ENCODE data around the gene ADGRB3.
"Not testable (repeated sequence)": the region's sequence is repeated elsewhere in the genome, so short reads cannot be mapped to it uniquely, and the experiment has no call there.

ADGRB3 gene

GRCh38 chr6:68859233-68859632 lies 224.2 kb downstream of the ADGRB3 start:
- DNase-seq = no peak

DNA sequence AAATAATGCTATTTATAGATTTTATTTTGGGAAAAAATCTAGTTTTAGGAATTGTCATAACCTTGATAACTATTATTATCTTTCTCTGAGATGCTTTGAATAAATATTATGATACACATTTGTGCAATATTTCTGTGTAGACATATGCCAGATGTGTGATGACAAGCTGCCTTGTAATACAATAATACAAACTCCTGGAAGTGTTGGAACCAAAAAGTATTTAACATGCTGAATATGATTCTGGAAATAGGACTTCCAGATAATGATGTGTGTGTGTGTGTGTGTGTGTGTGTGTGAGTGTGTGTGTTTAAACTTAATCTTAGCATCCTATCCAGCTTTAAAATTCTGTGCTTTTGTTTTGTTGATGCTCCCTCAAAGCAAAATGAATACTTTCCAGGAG lies 233.6 kb downstream of the ADGRB3 start:
- DNase-seq = no peak

DNA sequence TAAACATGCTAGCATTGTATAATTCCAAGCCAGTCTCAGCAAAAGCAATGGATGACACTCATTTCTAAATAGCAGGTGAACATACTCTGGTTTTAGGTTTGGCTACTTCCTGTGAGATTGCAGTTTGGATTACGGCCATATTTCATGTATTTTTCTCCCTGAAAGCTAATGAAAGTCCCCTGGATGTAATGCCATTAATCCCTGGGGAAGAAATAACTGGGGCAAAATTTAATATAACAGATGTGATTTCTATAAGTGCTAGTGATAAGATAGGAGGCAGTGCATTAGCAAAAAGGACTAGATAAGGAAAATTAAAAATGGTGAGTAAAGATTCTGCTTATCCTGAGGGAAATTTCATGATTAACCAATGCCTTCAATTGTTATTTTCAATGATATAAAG lies 238.2 kb downstream of the ADGRB3 start:
- DNase-seq = no peak

DNA sequence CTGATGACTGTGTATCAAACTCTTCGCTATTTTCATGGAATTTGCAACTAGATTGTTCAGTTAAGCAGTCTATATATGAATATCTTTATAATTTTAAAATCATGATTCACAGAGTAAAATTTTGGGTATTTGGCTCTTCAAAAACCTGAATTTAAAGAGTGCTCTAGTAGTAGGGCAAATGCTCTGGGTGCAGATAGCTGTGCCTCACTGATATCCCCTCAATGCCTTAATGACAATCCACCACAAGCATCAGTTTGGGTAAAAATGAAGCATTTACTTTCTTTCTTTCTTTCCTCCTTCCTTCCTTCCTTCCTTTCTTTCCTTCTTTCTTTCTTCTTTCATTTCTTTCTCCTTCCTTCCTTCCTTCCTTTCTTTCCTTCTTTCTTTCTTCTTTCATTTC lies 239.7 kb downstream of the ADGRB3 start:
- no peak for DNase-seq

DNA sequence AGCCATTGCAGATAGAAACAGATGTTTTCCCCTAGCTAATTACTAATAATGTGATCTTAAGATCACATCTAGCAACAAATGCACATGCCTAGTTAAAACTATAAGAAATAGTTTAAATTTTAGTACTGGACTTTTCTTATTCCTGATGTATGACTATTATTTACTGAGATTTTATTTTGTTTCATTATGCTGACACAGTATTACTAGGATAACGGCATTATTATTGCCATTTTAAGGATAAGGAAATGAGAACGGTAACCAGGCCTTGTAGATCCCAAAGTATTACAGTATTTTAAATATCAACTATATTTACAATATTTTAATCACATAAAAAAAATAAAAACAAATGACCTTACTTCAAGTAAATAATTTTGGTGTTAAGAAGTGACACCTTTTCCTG lies 240.3 kb downstream of the ADGRB3 start:
- DNase-seq = no peak

DNA sequence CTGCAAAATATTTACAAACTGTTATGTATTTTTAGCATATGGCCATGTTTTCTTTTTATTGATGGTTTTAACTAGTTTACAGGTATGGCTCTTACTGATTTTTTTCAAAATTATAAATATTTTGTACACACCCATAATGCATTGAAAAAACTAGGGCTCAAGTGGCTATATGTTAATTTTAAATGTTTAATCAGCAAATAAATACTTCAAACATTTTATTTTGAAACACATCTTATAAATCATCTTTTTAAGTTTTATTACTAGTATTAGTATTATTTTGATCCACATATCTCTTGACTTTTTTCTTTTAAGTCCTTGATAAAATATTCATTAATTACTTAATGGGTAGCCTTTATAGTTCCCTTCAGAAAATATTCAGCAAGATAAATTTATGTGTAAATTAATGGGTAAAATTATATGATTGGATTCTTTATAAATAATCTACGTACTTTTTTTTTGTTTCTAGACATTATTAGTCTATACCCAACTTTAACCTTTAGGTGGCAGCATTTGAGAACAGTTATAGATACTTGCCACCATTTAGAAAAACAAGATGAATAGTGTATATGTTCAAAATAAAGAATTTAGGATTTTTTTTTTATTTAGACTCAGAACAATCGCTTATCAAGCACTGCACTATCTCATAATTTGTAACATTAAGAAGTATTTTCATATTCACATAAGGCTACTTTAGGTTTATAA lies 241.9 kb downstream of the ADGRB3 start:
- DNase-seq = no peak

DNA sequence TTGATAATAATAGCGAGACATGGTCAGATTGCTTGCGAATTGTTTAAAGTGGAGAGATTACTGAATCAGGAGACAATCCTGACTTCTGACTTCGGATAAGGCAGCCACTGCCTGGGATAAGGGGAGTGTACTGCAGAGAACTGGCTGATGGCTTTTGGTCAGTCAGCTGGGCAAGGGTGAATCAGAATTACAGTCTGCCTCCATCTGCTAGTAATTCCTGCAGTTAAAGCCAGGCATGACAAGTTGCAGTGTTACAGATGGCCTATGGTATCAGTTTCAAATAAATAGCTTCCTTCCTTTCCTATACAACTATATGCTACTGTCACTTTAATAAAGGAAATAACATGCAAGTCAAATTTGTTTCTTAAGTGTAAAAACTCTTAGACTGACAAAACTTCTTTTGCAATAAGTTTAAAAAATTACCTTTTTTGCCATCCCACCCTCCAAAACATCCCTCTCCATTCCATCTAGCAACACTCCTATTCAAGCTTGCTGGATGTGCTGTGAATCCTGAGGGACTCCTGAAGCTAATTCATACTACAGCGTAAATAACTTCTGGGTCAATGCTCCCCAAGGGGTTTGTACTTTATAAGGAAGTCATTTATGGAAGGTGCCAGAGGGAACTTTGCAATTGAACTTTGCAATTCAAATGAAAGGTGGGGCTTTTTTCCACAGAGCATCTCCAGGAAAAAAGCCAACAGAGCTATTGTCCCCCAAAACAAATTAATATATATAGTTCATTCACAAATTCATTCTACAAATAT lies 245.2 kb downstream of the ADGRB3 start:
- DNase-seq = no peak

DNA sequence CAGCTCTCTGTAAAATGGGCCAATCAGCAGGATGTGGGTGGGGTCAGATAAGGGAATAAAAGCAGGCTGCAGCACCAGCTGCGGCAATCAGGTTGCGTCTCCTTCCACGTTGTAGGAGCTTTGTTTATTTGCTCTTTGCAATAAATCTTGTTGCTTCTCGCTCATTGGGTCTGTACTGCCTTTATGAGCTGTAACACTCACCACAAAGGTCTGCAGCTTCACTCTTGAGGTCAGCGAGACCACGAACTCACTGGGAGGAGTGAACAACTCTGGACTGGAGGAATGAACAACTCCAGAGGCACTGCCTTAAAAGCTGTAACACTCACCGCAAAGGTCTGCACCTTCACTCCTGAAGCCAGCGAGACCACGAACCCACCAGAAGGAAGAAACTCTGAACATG lies 248.2 kb downstream of the ADGRB3 start:
- DNase-seq = not testable (repeated sequence)

- no peak for DNase-seq
Measured at GRCh38 chr6:68891419-68891818, 256.3 kb downstream of the ADGRB3 start.

- DNase-seq = no peak
Measured at GRCh38 chr6:68892452-68892851, 257.4 kb downstream of the ADGRB3 start.

- no peak for DNase-seq
Measured at GRCh38 chr6:68895929-68896328, 260.8 kb downstream of the ADGRB3 start.

DNA sequence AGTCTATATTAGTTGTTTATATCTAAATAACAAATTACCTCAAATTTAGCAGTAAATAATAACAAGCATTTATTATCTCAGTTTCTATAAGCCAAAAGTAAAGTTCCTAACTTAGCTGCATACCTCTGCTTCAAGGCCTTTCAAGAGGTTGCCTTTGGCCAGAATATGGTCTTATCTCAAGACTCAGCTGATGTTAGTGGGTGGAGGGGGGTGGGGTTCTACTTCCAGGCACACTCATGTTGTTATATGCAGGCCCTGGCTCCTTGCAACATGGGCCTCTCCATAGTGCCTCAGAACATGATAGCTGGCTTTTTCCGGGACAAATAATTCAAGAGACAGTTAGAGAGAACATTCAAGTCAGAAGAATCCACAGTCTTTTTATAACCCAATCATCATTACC lies 266.0 kb downstream of the ADGRB3 start:
- no peak for DNase-seq

- no peak for DNase-seq
Measured at GRCh38 chr6:68911334-68911733, 276.3 kb downstream of the ADGRB3 start.

DNA sequence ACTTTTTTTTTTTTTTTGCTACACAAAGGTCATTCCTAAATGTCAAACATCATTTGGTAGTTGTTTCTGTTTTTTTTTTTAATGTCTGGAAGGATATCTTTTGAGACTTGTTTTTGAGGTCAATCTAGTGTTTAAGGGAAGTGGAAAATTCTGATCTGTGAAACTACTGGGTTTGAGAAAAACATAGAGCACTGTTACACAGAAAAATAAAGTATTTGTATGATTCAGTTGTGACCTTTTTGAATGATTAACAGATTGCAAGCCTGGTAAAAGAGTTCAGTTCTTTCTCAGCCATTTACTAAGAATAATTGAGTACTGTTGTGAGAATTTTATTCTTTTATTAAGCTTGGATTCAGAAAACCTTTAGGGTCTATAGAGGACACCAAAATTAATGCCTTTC lies 276.7 kb downstream of the ADGRB3 start:
- no peak for DNase-seq

DNA sequence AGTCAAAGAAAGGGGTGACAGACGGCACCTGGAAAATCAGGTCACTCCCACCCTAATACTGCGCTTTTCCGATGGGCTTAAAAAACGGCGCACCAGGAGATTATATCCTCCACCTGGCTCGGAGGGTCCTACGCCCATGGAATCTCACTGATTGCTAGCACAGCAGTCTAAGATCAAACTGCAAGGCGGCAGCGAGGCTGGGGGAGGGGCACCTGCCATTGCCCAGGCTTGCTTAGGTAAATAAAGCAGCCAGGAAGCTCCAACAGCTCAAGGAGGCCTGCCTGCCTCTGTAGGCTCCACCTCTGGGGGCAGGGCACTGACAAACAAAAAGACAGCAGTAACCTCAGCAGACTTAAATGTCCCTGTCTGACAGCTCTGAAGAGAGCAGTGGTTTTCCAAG lies 277.7 kb downstream of the ADGRB3 start:
- not testable (repeated sequence) for DNase-seq

GRCh38 chr6:68915586-68915985 lies 280.5 kb downstream of the ADGRB3 start:
- DNase-seq = no peak

- no peak for DNase-seq
Measured at GRCh38 chr6:68919537-68919936, 284.5 kb downstream of the ADGRB3 start.

DNA sequence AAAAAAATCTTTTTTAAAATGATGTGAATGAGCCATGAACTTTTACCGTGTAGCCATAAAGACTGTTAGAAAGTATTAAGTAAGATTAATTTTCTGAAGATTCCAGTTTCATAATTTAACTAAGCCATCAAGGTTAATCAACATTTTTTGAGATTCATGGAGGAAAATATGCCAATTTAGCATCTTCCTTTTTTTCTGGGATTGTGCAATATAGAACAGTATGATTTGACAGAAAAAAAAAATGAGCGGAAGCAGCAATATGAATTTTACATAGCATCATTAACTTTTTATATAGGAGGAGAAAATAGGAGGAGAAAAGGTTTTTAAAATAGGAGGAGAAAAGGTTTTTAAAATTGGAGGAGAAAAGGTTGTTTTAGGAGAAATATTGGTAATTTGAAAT lies 306.3 kb downstream of the ADGRB3 start:
- no peak for DNase-seq

- DNase-seq = no peak
Measured at GRCh38 chr6:68947721-68948120, 312.6 kb downstream of the ADGRB3 start.

GRCh38 chr6:68951270-68951669 lies 316.2 kb downstream of the ADGRB3 start:
- DNase-seq = no peak

DNA sequence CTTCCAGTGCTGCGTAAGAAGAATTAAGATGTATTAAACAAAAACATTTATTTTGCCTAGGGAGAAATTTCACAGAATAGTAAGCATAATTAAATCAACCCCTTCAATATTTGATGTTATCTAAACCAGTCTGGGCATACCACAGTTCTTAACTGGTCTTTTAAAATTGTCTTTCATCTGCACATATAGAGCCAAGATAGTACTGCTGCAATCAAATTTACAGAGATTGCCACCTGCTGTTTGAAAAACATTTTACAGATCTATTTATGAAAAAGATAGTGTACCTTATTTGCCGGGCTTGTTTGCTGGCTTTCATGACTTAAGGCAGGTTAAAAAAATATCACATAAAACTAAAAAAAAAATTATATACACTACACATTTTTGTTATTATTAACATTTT lies 323.2 kb downstream of the ADGRB3 start:
- no peak for DNase-seq

DNA sequence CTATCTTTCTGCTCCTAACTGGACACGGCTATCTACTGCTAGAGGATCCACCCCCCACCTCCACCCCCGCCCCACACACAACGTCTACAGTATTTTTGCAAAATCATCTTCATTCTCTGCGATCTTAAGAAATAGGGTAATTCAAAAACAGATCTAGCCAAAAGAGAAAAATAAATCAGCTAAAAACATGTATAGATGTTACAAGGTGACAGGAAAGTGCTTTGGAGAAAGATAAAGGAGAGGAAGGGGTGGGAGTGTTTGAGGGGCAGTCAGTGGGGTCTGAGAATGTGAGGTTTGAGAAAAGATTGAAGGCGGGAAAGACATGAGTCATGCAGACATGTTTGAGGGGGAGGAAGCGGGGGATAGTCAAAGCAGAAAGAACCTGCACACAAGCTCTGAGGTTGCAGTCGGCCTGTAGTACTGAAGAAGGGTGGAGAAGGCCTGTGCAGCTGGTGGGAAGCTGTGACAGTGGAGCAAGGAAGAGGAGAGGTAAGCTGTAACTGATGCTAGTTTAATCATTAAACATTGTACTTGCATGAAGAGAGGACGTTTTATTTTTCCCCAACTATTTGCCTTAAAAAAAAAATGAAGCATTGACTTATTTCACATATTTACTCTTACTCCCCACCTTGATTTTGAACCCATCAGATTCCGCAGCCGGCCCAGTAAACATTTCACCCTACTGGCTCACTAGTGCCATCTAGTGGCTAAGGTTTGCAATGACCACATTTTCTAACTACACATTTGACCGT lies 332.6 kb downstream of the ADGRB3 start:
- peak; percentile 70 for DNase-seq

GRCh38 chr6:68968301-68968649 lies 333.2 kb downstream of the ADGRB3 start:
- no peak for DNase-seq

GRCh38 chr6:68973066-68973465 lies 338.0 kb downstream of the ADGRB3 start:
- DNase-seq = no peak
